Smooth muscle cell (in vitro differentiated cells): Measurements from ENCODE around the gene PDE4D. TPM values are rescaled to one million over a fixed set of nuclear protein-coding genes. Genes with fewer than 3 reads are reported as not detected.

Experiments used
- DNase-seq: peaks from one replicate; lab custom pipeline; 2025; ENCODE audit not compliant: unreplicated experiment; lab: John Stamatoyannopoulos, UW
- H2AFZ ChIP-seq: fragments of 200-600 bp; sonication (generic); 2 replicates; pipeline ENCODE4 v1.6.0; 2016; ENCODE audit warnings: antibody characterized with exemption, low read depth, mild to moderate bottlenecking
- H3F3A ChIP-seq: fragments of 200-600 bp; sonication (generic); 2 replicates; pipeline ENCODE4 v1.6.0; 2017; ENCODE audit warnings: antibody characterized with exemption, low read depth
- H3K27ac ChIP-seq: fragments of 200-600 bp; sonication (generic); 2 replicates; pipeline ENCODE4 v1.5.1; 2016; ENCODE audit warnings: low read depth, mild to moderate bottlenecking
- H3K27me3 ChIP-seq: fragments of 200-600 bp; sonication (generic); 2 replicates; pipeline ENCODE4 v1.6.1; 2016; ENCODE audit warnings: low read depth, mild to moderate bottlenecking
- H3K36me3 ChIP-seq: fragments of 200-600 bp; sonication (generic); 2 replicates; pipeline ENCODE4 v1.5.1; 2016; ENCODE audit warnings: low read depth
- H3K4me1 ChIP-seq: fragments of 200-600 bp; sonication (generic); 2 replicates; pipeline ENCODE4 v1.5.1; 2016; ENCODE audit warnings: low read depth
- H3K4me2 ChIP-seq: fragments of 200-600 bp; sonication (generic); 2 replicates; pipeline ENCODE4 v1.6.0; 2016; ENCODE audit warnings: mild to moderate bottlenecking
- H3K4me3 ChIP-seq: fragments of 200-600 bp; sonication (generic); 2 replicates; pipeline ENCODE4 v1.5.1; 2016; ENCODE audit warnings: mild to moderate bottlenecking
- H3K79me2 ChIP-seq: fragments of 200-600 bp; sonication (generic); 2 replicates; pipeline ENCODE4 v1.6.0; 2016; ENCODE audit warnings: low read depth, mild to moderate bottlenecking
- H3K9ac ChIP-seq: fragments of 200-600 bp; sonication (generic); 2 replicates; pipeline ENCODE4 v1.6.0; 2016; ENCODE audit warnings: low read depth
- H3K9me3 ChIP-seq: fragments of 200-600 bp; sonication (generic); replicated peaks from 2 replicates; pipeline ENCODE4 v1.5.1; 2016; ENCODE audit warnings: low read depth
- H4K20me1 ChIP-seq: fragments of 200-600 bp; sonication (generic); 2 replicates; pipeline ENCODE4 v1.6.0; 2016; ENCODE audit warnings: low read depth
- WGBS: methylation state at CpG from one replicate; pipeline ENCODE4 v1.1.7; 2016; ENCODE audit warnings: low lambda C conversion rate; 5-methylcytosine and 5-hydroxymethylcytosine counted together
- polyA plus RNA-seq: library from polyadenylated mRNA; unstranded; fragments of >200 nt; fragmentation: Nextera tagmentation; extraction: Ambion mirVana; gene quantifications from 2 replicates; pipeline ENCODE4 v1.2.1, GENCODE V29; 2016
- total RNA-seq: library from RNA; depleted of rRNA; stranded (reverse); fragments of >200 nt; gene quantifications from 2 replicates; pipeline ENCODE4 v1.2.3, GENCODE V29; 2014
- TF ChIP-seq, protein P1 (sequence below): fragments of 200-600 bp; sonication (generic); IDR thresholded peaks from 2 replicates; pipeline ENCODE4 v1.5.1; 2017; ENCODE audit warnings: borderline replicate concordance, mild to moderate bottlenecking, antibody characterized with exemption; ENCODE audit not compliant: insufficient read depth, poor library complexity, severe bottlenecking

Gene PDE4D
- total and polyA plus RNA-seq, 2 experiments from 2014 or later = 16.4 to 61.0 TPM

- Histone ChIP-seq H3K27ac (no peak overlapping the region), H3K27me3 (no peaks in the 10 kb centered on the region), H3K9me3 (no peaks in the 10 kb centered on the region), H4K20me1 (peaks cover 18% of the 10 kb centered on the region), H3K36me3 (no peaks in the 10 kb centered on the region), H3K4me3 (no peak overlapping the region), H3K79me2 (no peaks in the 10 kb centered on the region), H3K9ac (no peak overlapping the region), H3K4me1 (no peaks in the 10 kb centered on the region), H3K4me2 (no peak overlapping the region), H3F3A (no peaks in the 10 kb centered on the region), H2AFZ (no peak overlapping the region)
- TF ChIP-seq, protein P1, sequence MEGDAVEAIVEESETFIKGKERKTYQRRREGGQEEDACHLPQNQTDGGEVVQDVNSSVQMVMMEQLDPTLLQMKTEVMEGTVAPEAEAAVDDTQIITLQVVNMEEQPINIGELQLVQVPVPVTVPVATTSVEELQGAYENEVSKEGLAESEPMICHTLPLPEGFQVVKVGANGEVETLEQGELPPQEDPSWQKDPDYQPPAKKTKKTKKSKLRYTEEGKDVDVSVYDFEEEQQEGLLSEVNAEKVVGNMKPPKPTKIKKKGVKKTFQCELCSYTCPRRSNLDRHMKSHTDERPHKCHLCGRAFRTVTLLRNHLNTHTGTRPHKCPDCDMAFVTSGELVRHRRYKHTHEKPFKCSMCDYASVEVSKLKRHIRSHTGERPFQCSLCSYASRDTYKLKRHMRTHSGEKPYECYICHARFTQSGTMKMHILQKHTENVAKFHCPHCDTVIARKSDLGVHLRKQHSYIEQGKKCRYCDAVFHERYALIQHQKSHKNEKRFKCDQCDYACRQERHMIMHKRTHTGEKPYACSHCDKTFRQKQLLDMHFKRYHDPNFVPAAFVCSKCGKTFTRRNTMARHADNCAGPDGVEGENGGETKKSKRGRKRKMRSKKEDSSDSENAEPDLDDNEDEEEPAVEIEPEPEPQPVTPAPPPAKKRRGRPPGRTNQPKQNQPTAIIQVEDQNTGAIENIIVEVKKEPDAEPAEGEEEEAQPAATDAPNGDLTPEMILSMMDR = no peak
- 79% methylated on average over 6 of the region's 6 CpGs for WGBS
- no peak for DNase-seq
Observed at GRCh38 chr5:59421986-59422941, 471.3 kb downstream of the PDE4D start.

DNA sequence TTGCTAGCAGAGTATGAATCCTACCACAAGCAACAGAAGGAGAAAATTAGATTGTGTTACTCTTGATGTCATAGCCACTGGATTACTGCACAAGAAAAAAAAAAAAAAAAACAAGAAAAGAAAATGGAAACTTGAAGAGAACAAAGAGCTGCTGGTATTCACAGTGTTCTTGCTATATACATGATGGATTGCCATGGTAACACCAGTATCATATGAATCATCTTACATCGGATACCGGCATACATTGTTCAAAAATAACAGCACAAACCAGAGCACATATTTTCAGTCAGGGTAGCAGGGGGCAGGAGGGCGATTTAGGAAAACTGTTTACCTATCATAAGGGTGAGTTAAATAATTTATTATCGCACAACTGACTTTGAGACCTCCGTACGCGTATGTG is 472.9 kb downstream of the PDE4D start:
- TF ChIP-seq, protein P1 = no peak
- no peaks in the 10 kb centered on the region for H3K27me3 ChIP-seq
- H2AFZ ChIP-seq = no peak overlapping the region

DNA sequence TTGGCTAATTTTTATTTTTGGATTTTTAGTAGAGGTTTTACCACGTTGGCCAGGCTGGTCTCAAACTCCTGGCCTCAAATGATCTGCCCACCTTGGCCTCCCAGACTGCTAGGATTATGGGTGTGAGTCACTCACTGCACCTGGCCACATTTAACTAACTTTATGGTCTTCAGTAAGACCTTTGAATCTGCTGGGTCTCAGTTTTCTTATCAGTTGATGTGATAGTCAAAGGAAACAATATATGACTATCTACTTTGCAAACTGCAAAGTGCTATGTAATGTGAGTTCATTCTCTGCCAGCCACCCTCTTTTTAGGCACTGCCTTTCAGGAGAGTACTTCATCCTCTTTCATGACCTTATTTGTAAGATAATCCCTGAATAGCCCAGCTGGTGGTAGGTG is 474.7 kb downstream of the PDE4D start:
- TF ChIP-seq, protein P1 = no peak
- Histone ChIP-seq H3K4me3 (no peak overlapping the region), H3K9me3 (no peaks in the 10 kb centered on the region), H3K4me1 (no peaks in the 10 kb centered on the region), H3K9ac (no peak overlapping the region), H2AFZ (no peak overlapping the region), H3F3A (no peaks in the 10 kb centered on the region), H4K20me1 (peaks cover 16% of the 10 kb centered on the region), H3K36me3 (no peaks in the 10 kb centered on the region), H3K27ac (no peak overlapping the region), H3K27me3 (no peaks in the 10 kb centered on the region), H3K4me2 (no peak overlapping the region), H3K79me2 (no peaks in the 10 kb centered on the region)
- WGBS = 71% methylated on average over 1 of the region's 1 CpG
- no peak for DNase-seq

More for the DNA sequence above, 472.9 kb downstream of the PDE4D start:
- Histone ChIP-seq H3K27ac (no peak overlapping the region), H4K20me1 (peaks cover 18% of the 10 kb centered on the region), H3K9me3 (no peaks in the 10 kb centered on the region), H3K4me3 (no peak overlapping the region), H3K9ac (no peak overlapping the region), H3K36me3 (no peaks in the 10 kb centered on the region), H3F3A (no peaks in the 10 kb centered on the region), H3K4me1 (no peaks in the 10 kb centered on the region), H3K4me2 (no peak overlapping the region), H3K79me2 (no peaks in the 10 kb centered on the region)
- 95% methylated on average over 7 of the region's 7 CpGs for WGBS
- DNase-seq = no peak

DNA sequence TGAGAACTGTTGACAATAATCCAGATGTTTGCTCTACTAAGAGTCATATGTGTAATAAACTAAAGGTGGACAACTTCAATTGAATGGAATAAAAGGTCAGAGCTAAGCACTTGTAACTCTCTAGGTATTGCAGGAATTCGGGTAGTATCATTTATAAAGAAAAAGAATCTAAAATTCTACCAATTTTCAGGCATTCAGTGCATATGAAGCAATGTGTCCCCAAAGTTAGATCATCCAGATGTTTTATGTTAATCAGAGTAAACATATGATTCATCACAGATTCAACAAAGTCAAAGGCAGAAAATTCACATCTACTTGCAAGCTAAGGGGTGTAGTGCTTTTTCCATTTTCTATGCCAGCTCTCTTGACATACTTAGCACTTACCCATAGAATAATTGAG is 477.1 kb downstream of the PDE4D start:
- Histone ChIP-seq H3K4me2 (no peak overlapping the region), H3K27ac (no peak overlapping the region), H3K79me2 (no peaks in the 10 kb centered on the region), H3K36me3 (no peaks in the 10 kb centered on the region), H3F3A (no peaks in the 10 kb centered on the region), H3K9me3 (no peaks in the 10 kb centered on the region), H3K27me3 (no peaks in the 10 kb centered on the region), H4K20me1 (peaks cover 12% of the 10 kb centered on the region), H3K4me3 (no peak overlapping the region), H3K9ac (no peak overlapping the region), H3K4me1 (no peaks in the 10 kb centered on the region), H2AFZ (no peak overlapping the region)
- no peak for DNase-seq
- WGBS = 95% methylated on average over 1 of the region's 1 CpG
- TF ChIP-seq, protein P1 = no peak
